ENCODE results near the gene HIP1.

GRCh38 chr7:75698358-75698757 lies 40.4 kb downstream of the HIP1 start:
- TF ChIP-seq, protein P1, sequence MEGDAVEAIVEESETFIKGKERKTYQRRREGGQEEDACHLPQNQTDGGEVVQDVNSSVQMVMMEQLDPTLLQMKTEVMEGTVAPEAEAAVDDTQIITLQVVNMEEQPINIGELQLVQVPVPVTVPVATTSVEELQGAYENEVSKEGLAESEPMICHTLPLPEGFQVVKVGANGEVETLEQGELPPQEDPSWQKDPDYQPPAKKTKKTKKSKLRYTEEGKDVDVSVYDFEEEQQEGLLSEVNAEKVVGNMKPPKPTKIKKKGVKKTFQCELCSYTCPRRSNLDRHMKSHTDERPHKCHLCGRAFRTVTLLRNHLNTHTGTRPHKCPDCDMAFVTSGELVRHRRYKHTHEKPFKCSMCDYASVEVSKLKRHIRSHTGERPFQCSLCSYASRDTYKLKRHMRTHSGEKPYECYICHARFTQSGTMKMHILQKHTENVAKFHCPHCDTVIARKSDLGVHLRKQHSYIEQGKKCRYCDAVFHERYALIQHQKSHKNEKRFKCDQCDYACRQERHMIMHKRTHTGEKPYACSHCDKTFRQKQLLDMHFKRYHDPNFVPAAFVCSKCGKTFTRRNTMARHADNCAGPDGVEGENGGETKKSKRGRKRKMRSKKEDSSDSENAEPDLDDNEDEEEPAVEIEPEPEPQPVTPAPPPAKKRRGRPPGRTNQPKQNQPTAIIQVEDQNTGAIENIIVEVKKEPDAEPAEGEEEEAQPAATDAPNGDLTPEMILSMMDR (IDR thresholded peaks at IDR 0.05): no peak
- no peak for TF ChIP-seq POLR2A (IDR thresholded peaks at IDR 0.05)

All from Peyer's patch (tissue), 4 donors.